Transverse colon (tissue), 4 donors: Measurements from ENCODE around the gene DNER. TPM values are rescaled to one million over a fixed set of nuclear protein-coding genes. Genes with fewer than 3 reads are reported as not detected.

Experiments used
- DNase-seq: peaks from one replicate; pipeline ENCODE4 v3.0.0-alpha.2; 2019
- H3K27ac ChIP-seq, 4 donors: fragments of 200-600 bp; sonication (generic); 2 replicates each; pipeline ENCODE4 v1.5.1; 2016 to 2018; ENCODE audit warnings: inconsistent platforms in 4 of 4
- H3K27me3 ChIP-seq: fragments of 200-600 bp; sonication (generic); 2 replicates; pipeline ENCODE4 v1.5.1; 2017; ENCODE audit warnings: inconsistent platforms
- H3K36me3 ChIP-seq, 4 donors: fragments of 200-600 bp; sonication (generic); 2 replicates each; pipeline ENCODE4 v1.5.1; 2017 to 2019; ENCODE audit warnings: inconsistent platforms in 4 of 4
- H3K4me1 ChIP-seq, 4 donors: fragments of 200-600 bp; sonication (generic); 2 replicates each; pipeline ENCODE4 v1.5.1; 2017 to 2020; ENCODE audit warnings: inconsistent platforms in 4 of 4
- H3K4me3 ChIP-seq, 4 donors: fragments of 200-600 bp; sonication (generic); 1 replicate in 1 of 4; 2 replicates in 3 of 4; pipeline versions ENCODE4 v1.5.1 to v1.6.1; 2017 to 2019; ENCODE audit warnings: inconsistent platforms in 4 of 4
- H3K9me3 ChIP-seq, 2 donors: fragments of 200-600 bp; sonication (generic); 2 replicates each; pipeline ENCODE4 v1.5.1; 2017 to 2019; ENCODE audit warnings: inconsistent platforms in 2 of 2
- CTCF ChIP-seq, 5 experiments: fragments of 200-600 bp in 3 of 5; fragments of 450-650 bp in 2 of 5; sonication (generic) in 3 of 5; IDR thresholded peaks; 1 replicate in 2 of 5; 2 replicates in 3 of 5; pipeline ENCODE4 v1.5.1; 2016 to 2017; ENCODE audit warnings: antibody characterized with exemption in 5 of 5, inconsistent platforms in 3 of 5, mild to moderate bottlenecking in 2 of 5, moderate library complexity in 1 of 5
- EP300 ChIP-seq: sonication (generic); formaldehyde crosslinking; IDR thresholded peaks from one replicate; pipeline ENCODE4 v1.6.1; 2017; ENCODE audit warnings: antibody characterized with exemption, low read depth
- POLR2A ChIP-seq: fragments of 450-650 bp; IDR thresholded peaks from one replicate; pipeline ENCODE4 v1.6.1; 2016; ENCODE audit warnings: antibody characterized with exemption, mild to moderate bottlenecking, moderate library complexity
- POLR2AphosphoS5 ChIP-seq, 3 donors: sonication (generic); formaldehyde crosslinking; IDR thresholded peaks; one replicate each; pipeline ENCODE4 v1.6.1; 2016; ENCODE audit warnings: antibody characterized with exemption in 3 of 3
- WGBS, 2 donors: methylation state at CpG; one replicate each; pipeline ENCODE4 v1.1.5; 2018; ENCODE audit warnings: low coverage in 1 of 2; 5-methylcytosine and 5-hydroxymethylcytosine counted together
- in situ Hi-C, 4 donors: fragments of 200-750 bp; cut with MboI; loops; one replicate each; pipeline versions ENCODE4 v1.15.0 to v1.15.1; 2017; ENCODE audit warnings: low sequenced_read_pairs in 3 of 4, low pct_ligation_motif_present in 1 of 4, low pct_unique_long_range_greater_than_20kb in 1 of 4
- intact Hi-C: fragments of 100-400 bp; cut with DNase I; formaldehyde crosslinking; loops from one replicate; pipeline ENCODE4 v1.15.1; 2023; ENCODE audit warnings: low total_unique reads
- total RNA-seq, 4 donors: library from RNA; depleted of rRNA; stranded (reverse); fragments of >200 nt; gene quantifications; one replicate each; pipeline ENCODE4 v1.1.0, GENCODE V29; 2016

DNER gene
- total RNA-seq, 4 donors from 2014 or later = 1.9 to 4.9 (median 2.5) TPM

- Histone ChIP-seq H3K27ac (no peak overlapping the region), H3K27me3 (peaks cover 8% of the 10 kb centered on the region), H3K36me3 (no peaks in the 10 kb centered on the region), H3K9me3 (no peaks in the 10 kb centered on the region), H3K4me3 (no peak overlapping the region), H3K4me1 (no peaks in the 10 kb centered on the region)
- in situ Hi-C loops = loop anchor here (25.0 kb wide), 3 partner anchors 141 to 891 kb away; no protein-coding TSS in a partner anchor
- intact Hi-C loops = no loop called here
- TF ChIP-seq CTCF (IDR thresholded peaks at IDR 0.05) = no peak
- no peak for TF ChIP-seq POLR2AphosphoS5 (IDR thresholded peaks at IDR 0.05)
- TF ChIP-seq POLR2A = no peak
- no peak for TF ChIP-seq EP300
- 33 to 57% methylated on average over 1 to 8 of the region's 8 CpGs for WGBS, 2 donors
- DNase-seq = no peak
Measured at GRCh38 chr2:229578052-229578846, 136.1 kb downstream of the DNER start.

- WGBS, 2 donors = 75 to 91% methylated on average over 1 to 4 of the region's 4 CpGs
- Histone ChIP-seq H3K9me3 (no peaks in the 10 kb centered on the region), H3K4me3 (no peak overlapping the region), H3K4me1 (no peaks in the 10 kb centered on the region), H3K36me3 (no peaks in the 10 kb centered on the region), H3K27me3 (no peaks in the 10 kb centered on the region), H3K27ac (no peak overlapping the region)
- in situ Hi-C loops = loop anchor here (25.0 kb wide), 3 partner anchors 138 to 888 kb away; no protein-coding TSS in a partner anchor
- TF ChIP-seq POLR2A = no peak
- no peak for DNase-seq
- intact Hi-C loops = no loop called here
Measured at GRCh38 chr2:229575569-229576315, 138.6 kb downstream of the DNER start.

DNA sequence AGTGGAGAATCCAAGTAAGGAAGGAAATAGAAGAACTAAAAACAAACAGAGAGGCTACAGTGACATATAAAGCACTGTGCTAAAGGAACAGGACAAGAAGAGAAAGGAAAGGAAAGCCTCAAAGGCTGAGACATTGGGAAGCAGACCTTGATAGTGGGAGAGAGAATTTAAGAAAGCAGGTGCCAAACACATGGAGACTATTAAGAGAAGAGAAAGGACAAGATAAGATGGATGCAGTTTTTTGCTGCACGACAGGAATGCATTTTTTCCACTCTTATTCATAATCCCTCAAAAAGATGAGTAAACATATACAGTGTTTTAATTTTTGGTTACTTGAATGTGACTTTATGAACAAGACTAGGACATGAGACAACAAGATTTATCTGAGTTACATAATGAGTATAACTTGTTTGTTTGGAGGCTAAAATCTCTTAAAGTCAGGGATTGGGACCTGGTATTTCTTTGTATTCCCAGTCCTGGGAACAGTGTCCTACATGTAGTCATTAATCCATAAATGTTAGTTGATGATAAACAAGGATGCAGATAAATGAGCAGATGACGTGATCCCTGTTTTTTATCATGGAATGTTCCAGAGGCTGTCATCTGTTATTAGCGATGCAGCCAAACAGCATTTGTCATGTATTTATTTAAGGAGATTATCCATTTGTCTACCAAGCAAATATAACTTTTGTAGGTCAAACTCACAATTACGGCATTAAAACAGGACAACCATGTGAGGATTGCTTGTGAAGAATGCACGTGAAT lies 141.7 kb downstream of the DNER start:
- H3K27me3 ChIP-seq = no peaks in the 10 kb centered on the region
- H3K9me3 ChIP-seq = no peaks in the 10 kb centered on the region
- in situ Hi-C loops (no loop called here), intact Hi-C loops (no loop called here)
- H3K4me3 ChIP-seq = no peak overlapping the region
- peak in 1 of 3 donors; percentile 2 for TF ChIP-seq POLR2AphosphoS5 (IDR thresholded peaks at IDR 0.05)
- no peak for TF ChIP-seq POLR2A
- H3K36me3 ChIP-seq = no peaks in the 10 kb centered on the region
- H3K4me1 ChIP-seq = no peaks in the 10 kb centered on the region
- DNase-seq = no peak
- H3K27ac ChIP-seq = peak overlapping the region in 1 of 4 donors; percentile 19
- WGBS, 2 donors = 51 to 66% methylated on average over 5 of the region's 5 CpGs

DNA sequence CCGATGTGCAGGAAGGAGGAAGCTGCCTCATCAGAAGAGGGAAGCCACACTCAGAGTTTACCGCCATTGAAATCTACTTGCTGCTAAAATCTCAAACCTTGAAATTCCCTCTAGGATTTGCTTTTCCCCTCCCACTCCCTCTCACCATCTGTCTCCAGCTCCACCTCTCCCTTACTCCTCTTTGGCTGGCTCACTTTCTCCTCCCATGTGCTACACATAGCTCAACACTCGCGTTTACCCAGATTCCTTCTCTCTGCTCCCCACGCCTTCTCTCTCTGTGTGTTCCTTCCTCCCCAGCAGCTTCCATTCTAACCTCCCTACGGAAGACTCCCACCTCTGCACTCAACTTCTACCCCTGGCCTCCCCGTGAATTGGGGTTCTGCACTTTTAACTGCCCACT lies 143.1 kb downstream of the DNER start:
- WGBS, 2 donors = 77 to 78% methylated on average over 7 of the region's 7 CpGs

More for the DNA sequence above, 143.1 kb downstream of the DNER start:
- Histone ChIP-seq H3K36me3 (no peaks in the 10 kb centered on the region), H3K4me3 (no peak overlapping the region), H3K9me3 (no peaks in the 10 kb centered on the region), H3K4me1 (no peaks in the 10 kb centered on the region), H3K27me3 (no peaks in the 10 kb centered on the region), H3K27ac (peak overlapping the region in 1 of 4 donors; percentile 19)
- DNase-seq = no peak
- intact Hi-C loops (no loop called here), in situ Hi-C loops (no loop called here)
- TF ChIP-seq POLR2AphosphoS5 (IDR thresholded peaks at IDR 0.05) = no peak
- TF ChIP-seq POLR2A = no peak
- TF ChIP-seq CTCF (IDR thresholded peaks at IDR 0.05) = no peak
- TF ChIP-seq EP300 = no peak
